Astrocyte of the cerebellum (primary cell): ENCODE measurements around the gene NAA20.

Experiments
- DNase-seq: peaks from one replicate; pipeline ENCODE4 v3.0.0-alpha.2; 2011; ENCODE audit warnings: low read depth
- H3K4me3 ChIP-seq: 2 replicates; pipeline ENCODE4 v1.5.1; 2011; ENCODE audit warnings: mild to moderate bottlenecking, low read depth, low read length, moderate library complexity
- CTCF ChIP-seq: IDR thresholded peaks from 2 replicates; pipeline ENCODE4 v1.5.1; 2012; ENCODE audit warnings: low read length, low read depth, moderate library complexity, mild to moderate bottlenecking; ENCODE audit errors: missing control alignments
- in situ Hi-C: cut with HindIII; loops from 2 replicates; pipeline ENCODE4 v1.10.0; 2017; ENCODE audit warnings: low sequenced_read_pairs

Gene NAA20

GRCh38 chr20:20027284-20027683 lies 10.1 kb downstream of the NAA20 start:
- no peak overlapping the region for H3K4me3 ChIP-seq
- TF ChIP-seq CTCF, result no peak
- no peak for DNase-seq
- in situ Hi-C loops, result no loop called here

GRCh38 chr20:20031790-20032189 lies 14.6 kb downstream of the NAA20 start:
- TF ChIP-seq CTCF, result no peak
- H3K4me3 ChIP-seq, result no peak overlapping the region
- no peak for DNase-seq
- in situ Hi-C loops, result no loop called here

- no peak for TF ChIP-seq CTCF
- H3K4me3 ChIP-seq, result no peak overlapping the region
- in situ Hi-C loops, result no loop called here
- no peak for DNase-seq
Measured at GRCh38 chr20:20034486-20034885, 17.3 kb downstream of the NAA20 start.

GRCh38 chr20:20036756-20037155 lies 19.6 kb downstream of the NAA20 start:
- H3K4me3 ChIP-seq, result no peak overlapping the region
- DNase-seq, result no peak
- in situ Hi-C loops, result no loop called here
- no peak for TF ChIP-seq CTCF

GRCh38 chr20:20037960-20038359 lies 20.8 kb downstream of the NAA20 start:
- no peak for TF ChIP-seq CTCF
- in situ Hi-C loops, result no loop called here
- no peak overlapping the region for H3K4me3 ChIP-seq
- DNase-seq, result peak; percentile 37

GRCh38 chr20:20038586-20038985 lies 21.4 kb downstream of the NAA20 start:
- DNase-seq, result no peak
- no peak for TF ChIP-seq CTCF
- in situ Hi-C loops, result no loop called here
- no peak overlapping the region for H3K4me3 ChIP-seq
